SHP77 (cell line): ENCODE data around the gene ETHE1.
A peak's percentile ranks its signal among the peaks of the same experiment; 100 is the strongest.

ENCODE experiments used
- DNase-seq, 2 experiments: peaks; one replicate each; lab custom pipeline; 2025; lab: John Stamatoyannopoulos, UW

Gene ETHE1

DNA sequence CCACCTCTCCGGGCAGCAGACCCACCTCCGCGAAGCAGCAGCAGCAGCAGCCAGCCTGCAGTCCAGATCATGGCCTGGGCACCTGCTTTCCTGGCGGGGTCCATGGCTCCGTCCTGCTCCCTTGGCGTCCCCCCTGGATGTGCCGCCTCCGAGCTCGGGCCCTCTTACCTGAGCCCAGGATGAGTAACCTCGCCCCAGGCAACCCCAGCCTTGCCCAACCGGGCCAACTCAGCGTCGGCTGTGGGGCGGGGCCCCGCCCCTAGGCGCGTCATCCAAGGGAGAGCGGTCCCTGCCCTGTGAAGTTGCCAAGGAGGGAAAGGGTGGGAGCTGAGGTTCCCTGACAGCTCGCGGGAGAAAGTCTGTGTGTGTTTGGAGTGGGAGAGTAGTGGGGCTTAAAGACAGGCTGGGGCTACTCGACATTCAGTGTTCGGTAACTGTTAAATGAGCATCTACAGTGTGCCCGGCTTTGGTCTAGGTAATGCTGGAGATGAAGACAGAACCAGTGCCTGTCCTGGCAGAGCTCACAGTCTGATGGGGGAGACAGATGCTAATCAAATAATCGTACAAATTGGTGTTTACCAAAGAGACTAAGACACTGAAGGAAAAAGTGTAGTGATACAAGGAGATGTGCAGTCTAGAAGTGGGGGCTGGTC, 61.4 kb downstream of the ETHE1 start, which contains the start of gene LYPD3:
TSS of gene LYPD3 (minus strand) at position 141 of the 653 bp plus-strand sequence. CDS start at position 104, 37 bp downstream.
- DNase-seq, result no peak

DNA sequence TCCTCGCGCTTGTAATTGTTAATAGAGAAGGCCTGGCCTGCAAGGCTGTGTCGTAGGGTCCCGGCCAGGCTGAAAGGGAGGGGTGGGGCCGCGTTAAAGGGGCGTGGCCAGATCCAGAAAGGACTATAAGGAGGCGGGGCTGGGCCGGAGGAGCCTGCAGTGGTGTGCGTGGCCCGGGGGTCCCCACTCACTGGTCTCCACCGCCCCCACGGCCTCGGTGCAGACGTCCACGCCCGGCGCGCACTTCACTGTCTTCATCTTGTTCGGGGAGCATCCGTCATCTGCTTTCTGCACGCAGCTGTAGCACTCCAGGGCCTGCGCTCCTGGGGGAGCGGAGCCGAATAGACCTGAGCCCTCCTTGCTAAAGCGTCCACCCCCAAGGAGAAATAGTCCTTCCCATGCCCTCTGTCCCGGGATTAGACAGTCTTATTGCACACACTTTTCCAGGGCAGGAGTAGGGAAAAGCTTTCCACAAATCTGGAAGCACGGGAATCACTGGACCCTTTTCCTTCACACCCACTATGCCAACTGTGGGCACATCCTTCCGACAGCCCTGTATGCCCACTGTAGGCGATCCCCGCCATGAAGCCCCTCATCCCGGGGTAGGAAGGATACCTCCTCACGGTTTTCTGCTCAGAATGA, 62.7 kb downstream of the ETHE1 start:
- DNase-seq, result peak in 1 of 2 experiments; percentile 39

DNA sequence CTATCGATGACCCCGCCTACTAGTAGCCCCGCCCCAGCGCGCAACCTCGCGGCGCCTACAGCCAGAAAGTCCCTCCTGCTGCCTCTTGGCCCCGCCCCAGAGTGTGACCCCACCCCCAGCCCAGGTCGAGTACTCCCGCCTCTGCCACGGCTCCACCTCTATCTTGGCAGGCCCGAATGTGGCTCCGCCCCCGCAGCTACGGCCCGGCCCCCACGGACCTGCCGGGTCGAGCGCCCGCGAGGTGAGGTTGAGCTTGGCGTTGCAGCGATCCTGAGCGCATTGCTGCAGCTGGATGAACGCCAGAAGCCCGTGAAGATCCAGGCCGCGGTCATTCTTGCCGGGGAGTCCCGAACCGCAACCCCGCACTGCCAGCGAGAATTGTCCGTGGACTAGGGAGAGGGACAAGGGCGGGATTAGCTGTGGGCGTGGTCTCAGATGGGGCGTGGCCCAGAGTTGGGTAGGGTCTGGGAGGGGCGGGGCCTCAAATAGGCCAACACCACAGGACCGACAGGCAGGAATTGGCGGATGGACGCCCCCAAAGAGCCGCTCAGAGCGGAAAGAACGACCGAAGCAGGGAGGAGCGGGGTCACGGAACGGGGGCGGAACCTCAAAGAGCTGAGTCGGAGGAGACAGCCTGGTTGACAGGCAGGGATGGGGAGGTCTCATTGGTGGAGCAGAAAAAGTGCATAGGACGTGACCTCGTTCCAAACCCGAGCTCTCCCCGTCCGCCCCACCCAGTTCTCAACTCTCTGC, 63.4 kb downstream of the ETHE1 start:
- peak; percentile 81 to 84 for DNase-seq

DNA sequence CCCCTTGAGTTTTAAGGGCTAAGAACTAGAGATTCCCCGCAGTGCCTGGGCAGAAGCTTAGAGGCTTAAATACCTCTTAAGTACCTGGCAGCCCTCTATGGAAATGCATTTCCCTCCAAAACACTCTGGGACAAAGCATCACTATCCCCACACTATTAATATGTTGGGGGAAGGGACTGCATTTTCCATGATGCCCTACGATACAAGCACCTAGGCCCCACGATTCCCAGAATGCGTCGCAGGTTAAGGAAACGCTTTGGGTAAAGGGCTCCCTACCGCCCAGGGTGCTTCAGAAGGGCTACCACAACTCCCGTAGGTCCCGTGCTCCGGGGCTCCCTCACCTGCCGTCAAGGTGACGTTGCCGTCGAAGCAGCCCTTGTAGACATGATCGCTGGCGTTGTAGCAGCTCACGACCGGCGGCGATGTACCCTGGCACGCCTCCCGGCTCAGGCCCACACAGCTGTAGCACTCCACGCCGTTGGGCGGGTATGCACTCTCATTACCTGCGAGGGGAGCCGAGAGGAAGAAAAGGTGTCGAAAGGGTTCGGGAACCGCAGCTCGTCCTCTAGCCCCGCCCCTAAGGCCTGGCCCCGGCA, 64.1 kb downstream of the ETHE1 start:
- no peak for DNase-seq

DNA sequence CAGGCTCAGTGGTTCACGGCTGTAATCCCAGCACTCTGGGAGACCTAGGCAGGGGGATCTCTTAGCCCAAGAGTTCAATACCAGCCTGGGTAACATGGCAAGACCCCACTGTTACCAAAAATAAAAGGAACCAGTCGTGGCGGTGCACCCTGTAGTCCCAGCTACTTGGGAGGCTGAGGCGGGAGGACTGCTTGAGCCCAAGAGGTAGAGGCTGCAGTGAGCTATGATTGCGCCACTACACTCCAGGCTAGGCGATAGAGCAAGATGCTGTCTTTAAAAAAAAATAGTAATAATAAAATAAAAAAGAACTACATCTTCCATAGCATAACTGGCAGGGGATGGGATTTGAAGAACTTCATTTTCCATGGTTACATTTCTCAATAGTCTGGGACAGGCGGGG, 64.6 kb downstream of the ETHE1 start:
- DNase-seq, result no peak

DNA sequence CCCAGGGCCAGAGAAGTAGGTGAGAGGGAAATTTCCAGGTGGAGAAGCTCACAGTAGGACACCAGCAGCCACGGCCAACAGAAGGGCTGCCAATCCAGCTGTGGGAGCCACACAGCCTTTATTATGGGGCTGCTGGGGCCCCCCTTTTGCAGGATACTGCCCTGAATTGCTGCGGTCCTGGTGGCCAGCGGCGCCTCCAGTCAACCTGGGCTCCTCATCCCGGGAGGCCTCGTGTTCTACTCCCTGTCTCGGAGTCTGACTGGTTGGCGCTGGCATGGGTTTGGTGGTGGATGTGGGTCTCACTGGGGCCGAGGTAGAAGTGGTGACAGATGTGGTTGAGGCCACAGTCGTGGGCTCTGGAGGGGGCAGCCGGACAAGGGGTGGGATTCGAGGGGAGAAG, 65.7 kb downstream of the ETHE1 start:
- DNase-seq, result no peak

DNA sequence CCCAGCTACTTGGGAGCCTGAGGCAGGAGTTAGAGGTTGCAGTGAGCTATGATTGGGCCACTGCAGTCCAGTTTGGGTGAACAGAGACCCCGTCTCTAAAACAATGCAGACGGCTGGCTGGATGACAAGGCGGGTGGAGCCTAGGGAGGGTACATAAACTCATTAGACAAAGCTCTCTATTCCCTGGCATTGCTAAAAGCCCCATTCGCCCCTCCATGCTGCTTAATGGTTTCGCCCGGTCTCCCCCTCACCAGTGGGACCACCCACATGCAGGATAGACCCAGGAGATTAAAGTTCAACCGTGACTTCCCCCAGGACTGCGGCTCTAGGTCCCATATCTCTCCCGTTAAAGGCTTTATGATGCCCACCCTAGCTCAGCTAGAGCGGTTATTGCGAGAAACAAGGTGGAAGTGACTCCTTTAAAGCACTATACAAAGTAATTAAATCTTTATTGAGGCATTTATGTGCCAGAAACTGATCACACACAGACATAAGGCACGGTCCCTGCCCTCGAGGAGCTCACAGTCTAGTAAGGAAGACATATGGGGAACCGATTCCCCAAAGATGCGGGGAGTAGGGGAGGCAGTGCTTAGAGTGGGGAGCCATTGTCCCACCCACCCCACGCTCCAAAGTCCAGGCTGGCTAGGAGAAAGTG, 66.5 kb downstream of the ETHE1 start:
- DNase-seq, result no peak

DNA sequence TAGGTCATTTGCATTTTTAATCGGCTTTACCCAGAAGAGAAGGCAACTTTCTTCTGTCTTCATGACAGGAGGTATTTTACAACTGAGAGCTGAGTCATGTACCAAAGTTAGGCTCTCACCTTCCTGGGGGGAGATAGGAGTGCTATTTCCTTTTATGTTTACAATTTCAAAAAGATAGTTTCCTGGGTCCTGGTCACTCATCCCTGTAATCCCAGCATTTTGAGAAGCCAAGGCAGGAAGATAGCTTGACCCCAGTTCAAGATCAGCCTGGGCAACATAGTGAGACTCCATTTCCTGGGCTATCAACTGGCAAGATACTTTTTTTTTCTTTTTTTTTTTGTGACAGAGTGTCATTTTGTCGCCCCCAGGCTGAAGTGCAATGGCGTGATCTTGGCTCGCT, 69.2 kb downstream of the ETHE1 start:
- DNase-seq, result no peak
